HG02678 (cell line): Measurements from ENCODE around the gene SSRP1.
A peak's percentile ranks its signal among the peaks of the same experiment; 100 is the strongest.

ENCODE experiments used
- ATAC-seq: cut with Tn5 transposase; IDR thresholded peaks from one replicate; pipeline ENCODE4 v1.9.1; 2021; ENCODE audit warnings: mild to moderate bottlenecking, moderate library complexity; ENCODE audit not compliant: unreplicated experiment

The SSRP1 gene

GRCh38 chr11:57318178-57318577, 17.5 kb downstream of the SSRP1 start:
- no peak for ATAC-seq

DNA sequence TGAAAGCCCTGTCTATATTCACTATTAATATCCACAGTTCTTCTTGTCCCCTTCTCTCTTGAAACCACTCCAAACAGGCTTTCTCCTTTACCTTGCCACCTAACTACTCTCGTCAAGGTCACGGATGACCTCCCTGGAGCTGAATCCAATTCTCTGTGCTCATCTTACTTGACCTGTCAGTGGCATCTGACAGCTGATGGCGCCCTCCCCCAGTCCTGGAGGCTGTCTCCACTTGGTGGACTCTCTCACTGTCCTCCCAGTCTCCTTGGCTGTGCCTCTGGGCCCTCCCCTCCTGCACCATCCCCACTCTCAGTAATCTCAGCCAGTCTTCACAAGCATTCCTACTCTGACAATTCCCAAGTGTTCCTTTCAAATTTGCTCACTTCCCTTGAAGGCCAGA, 19.7 kb downstream of the SSRP1 start:
- ATAC-seq, result no peak

- ATAC-seq, result no peak
These were observed 20.2 kb downstream of the SSRP1 start for GRCh38 chr11:57315491-57315890.

- ATAC-seq, result no peak
These were observed 21.3 kb downstream of the SSRP1 start for GRCh38 chr11:57314221-57314973.

DNA sequence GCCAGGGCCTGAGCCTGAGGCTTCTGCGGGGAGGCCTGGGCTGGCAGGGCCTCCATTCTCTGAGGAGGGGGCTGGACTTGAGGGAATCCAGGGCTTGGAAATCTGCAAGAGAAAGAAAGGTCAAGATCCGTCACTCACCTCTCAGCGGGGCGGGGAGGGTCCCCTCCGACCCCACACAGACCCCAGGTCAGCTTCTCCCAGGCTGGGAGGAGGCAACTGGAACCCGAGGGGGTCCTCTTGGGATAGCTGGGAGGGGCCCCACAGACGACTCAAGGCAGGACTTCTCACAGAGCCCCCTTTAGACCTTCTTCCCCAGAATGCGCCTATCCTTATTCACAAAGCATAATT, 21.9 kb downstream of the SSRP1 start:
- ATAC-seq, result no peak

GRCh38 chr11:57313071-57313787, 22.5 kb downstream of the SSRP1 start:
- ATAC-seq, result no peak

- no peak for ATAC-seq
These were observed 23.1 kb downstream of the SSRP1 start for GRCh38 chr11:57312511-57313021.

GRCh38 chr11:57311109-57311936, 24.4 kb downstream of the SSRP1 start:
- ATAC-seq, result peak; percentile 98

- ATAC-seq, result no peak
These were observed 25.0 kb downstream of the SSRP1 start for GRCh38 chr11:57310630-57311086.

DNA sequence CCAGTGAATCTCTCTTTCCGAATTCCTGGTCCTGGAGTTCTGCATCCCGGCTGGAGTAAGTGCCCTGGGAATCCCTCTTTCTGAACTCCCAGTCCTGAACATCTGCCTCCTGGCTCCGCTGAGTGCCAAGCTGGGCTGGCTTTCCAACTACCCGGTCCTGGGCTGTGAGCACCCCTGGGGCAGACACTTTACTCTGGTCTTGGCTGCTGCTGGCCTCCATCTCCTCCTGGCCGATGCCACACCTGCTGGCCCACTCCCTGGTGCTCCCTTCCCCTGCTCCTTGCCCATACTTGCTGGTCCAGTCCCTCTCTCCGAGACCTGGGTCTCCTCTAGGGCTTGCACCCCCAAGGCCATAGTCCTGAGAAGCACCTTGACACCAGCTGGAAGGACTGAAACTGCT, 25.6 kb downstream of the SSRP1 start:
- no peak for ATAC-seq

DNA sequence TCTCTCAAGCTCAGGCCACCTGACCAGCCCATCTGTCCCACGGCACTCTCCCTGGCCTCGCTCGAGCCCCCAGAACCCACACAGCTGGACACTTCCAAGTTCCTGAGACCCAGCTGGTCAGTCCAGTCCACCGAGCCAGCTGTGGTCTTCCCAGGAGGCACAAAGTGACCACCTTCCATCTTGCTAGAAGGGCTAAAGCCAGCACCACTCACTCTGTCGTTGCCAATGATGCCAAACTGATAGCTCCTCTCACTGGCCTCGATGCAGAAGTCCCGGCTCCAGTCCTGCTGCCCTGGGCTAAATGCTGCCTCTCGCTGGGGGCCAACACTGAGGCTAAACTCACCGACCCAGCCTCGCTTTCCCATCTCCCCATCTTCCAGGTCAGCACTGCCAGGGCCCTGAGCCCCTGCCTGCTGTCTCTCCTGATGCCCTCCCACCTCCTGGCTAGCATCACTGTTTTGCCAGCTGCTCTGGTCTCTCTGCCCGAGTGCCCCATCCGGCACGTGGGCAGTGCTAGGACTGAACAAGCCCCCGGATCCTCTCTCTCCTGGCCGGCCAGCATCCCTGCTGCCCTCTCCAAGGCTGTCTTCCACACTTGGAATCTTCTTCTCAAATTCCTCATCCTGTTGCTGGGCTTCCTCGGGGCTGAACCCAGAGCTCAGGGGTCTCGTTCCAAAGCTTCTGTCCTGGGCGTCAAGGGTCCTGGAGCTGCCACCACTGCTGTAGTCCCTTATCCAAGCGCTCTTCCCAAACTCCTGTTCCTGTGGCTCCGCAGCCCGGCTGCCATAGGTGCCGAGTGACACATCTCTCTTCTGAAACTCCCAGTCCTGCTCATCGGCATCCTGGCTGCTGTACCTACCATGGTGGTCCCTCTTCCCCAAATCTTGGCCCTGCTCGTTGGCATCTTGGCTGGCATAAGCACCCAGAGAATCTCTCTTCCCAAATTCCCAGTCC, 26.3 kb downstream of the SSRP1 start:
- no peak for ATAC-seq

DNA sequence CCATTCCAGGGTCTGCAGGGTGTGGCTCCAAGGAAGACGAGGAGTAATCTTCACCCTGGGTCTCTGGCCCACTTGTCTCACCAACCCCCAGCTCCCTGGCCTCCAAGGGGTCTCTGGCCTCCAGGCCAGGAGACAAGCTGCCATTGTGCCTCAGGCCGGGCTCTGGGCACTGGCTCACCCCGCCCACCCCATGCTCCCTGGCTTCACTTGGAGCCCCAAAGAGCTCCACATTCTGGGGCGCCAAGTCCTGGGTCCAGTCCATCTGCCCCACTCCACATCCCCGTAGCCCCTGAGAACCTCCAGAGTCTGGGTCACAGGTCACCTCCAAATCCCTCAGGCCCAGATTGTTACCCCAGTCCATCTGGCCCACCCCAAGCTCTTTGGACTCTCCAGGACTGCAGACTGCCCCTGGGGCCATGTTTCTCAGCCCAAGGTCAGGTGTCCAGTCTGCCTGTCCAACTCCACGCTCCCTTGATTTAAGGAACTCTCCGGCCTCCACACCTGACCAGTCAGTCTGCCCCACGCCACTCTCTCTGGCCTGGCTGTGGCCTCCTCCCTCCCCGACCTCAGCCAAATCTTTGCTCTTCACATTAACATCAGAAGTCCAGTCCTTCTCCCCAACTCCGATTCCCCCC, 27.1 kb downstream of the SSRP1 start:
- ATAC-seq, result no peak

- ATAC-seq, result no peak
These were observed 27.9 kb downstream of the SSRP1 start for GRCh38 chr11:57307666-57308270.

DNA sequence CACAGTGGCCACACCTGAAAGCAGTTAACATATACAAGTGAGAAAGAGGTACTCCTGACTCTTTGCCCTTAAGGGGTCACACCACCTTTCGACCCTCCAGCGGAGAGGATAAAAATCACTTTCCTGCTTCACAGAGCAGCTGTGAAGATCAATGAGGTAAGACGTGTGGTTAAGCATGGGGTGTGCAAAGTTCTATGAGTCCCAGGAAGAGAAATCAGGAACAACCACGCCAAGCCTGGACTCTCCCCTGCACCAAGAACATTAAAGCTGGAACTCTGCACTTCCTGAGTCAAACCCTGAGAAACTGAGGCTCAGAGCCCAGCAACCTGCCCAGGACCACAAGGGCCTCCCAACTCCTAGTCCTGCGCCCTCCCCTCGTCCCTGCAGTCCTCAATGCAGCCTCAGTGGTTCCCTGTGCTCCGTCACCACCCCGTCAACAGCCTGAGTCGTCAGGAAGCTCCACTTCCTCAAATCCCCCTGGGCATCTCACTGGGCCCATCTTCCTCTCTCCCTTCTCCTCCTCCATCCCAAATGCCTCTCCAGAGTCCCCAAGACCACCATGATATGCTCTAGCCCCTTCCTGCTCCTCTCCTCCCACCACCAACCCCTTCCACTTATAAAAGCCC, 28.6 kb downstream of the SSRP1 start:
- ATAC-seq, result no peak

- ATAC-seq, result no peak
These were observed 29.4 kb downstream of the SSRP1 start for GRCh38 chr11:57306161-57306876.

DNA sequence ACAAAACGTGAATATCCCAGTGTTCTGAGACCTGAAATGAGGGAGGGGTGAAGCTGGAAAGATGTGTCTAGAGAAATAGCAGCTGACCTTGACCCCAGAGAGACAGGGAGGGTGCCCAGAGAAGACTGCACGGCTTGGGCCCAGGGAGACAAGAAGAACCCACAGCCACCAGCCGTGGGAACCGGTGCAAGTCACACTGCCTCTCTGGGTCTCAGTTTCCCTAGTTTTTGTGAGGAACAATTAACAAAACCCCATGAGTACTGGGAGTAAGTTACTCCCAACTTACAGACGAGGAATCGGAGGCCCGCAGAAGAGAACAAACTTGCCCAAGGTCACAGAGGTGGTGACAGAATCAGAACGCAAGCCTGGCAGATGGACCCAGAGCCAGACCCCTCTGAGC, 30.2 kb downstream of the SSRP1 start:
- no peak for ATAC-seq

DNA sequence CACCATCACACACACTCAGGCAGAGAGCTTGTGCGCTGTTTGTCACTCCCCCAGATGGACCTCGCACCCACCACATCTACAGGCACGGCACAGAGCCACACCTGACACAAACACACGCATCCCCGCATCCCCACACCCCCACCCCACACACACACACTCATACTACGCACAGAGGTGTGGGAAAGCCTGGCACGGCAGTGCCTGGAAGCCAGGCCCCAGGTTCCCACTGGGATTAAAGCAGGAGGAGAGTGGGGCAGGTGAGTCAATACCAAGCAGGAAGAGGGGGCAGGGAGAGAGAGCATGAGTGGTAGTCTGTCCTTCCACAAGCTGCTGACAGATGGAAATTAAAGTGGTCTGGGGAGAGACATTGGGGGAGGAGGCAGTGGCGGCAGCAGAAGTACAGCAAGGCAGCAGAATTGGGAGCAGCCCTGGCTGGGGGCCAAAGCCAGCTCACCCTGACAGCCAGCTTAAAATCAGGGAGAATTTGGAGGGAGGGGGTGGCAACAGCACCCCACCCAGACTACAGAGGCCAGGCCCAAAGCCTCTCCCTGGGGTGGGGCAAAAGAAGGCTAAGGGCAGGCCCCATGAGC, 31.6 kb downstream of the SSRP1 start:
- no peak for ATAC-seq
